ENCODE data around the gene CCR6. TPM values are rescaled to one million over a fixed set of nuclear protein-coding genes. Genes with fewer than 3 reads are reported as not detected.

The CCR6 gene
- total and polyA plus RNA-seq, 10 of the 15 experiments (the other 5 are each of a cell fraction or from before 2014, with no cell fraction given) = 2.2 to 7.6 (median 6.7) TPM

DNA sequence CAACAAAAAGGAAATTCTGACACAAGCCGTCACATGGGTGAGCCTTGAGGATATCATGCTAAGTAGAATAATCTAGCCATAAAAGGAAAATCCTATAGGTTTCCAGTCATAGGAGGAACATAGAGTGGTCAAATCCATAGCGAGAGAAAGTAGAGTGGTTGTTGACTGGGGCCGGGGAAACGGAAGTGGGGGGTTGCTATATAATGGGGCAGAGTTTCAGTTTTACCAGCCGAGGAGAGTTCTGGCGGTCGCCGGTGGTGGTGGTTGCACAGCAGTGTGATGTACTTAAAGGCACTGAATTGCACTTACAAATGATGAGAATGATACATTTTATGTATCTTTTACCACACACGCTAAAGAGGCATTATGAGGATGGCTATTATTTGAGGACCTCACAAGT is 30.0 kb downstream of the CCR6 start (continued):
- no peak for TF ChIP-seq BMI1 (IDR thresholded peaks at IDR 0.05; ENCODE audit: borderline replicate concordance)
- TF ChIP-seq HDGF (IDR thresholded peaks at IDR 0.05) = no peak
- TF ChIP-seq, protein P1, sequence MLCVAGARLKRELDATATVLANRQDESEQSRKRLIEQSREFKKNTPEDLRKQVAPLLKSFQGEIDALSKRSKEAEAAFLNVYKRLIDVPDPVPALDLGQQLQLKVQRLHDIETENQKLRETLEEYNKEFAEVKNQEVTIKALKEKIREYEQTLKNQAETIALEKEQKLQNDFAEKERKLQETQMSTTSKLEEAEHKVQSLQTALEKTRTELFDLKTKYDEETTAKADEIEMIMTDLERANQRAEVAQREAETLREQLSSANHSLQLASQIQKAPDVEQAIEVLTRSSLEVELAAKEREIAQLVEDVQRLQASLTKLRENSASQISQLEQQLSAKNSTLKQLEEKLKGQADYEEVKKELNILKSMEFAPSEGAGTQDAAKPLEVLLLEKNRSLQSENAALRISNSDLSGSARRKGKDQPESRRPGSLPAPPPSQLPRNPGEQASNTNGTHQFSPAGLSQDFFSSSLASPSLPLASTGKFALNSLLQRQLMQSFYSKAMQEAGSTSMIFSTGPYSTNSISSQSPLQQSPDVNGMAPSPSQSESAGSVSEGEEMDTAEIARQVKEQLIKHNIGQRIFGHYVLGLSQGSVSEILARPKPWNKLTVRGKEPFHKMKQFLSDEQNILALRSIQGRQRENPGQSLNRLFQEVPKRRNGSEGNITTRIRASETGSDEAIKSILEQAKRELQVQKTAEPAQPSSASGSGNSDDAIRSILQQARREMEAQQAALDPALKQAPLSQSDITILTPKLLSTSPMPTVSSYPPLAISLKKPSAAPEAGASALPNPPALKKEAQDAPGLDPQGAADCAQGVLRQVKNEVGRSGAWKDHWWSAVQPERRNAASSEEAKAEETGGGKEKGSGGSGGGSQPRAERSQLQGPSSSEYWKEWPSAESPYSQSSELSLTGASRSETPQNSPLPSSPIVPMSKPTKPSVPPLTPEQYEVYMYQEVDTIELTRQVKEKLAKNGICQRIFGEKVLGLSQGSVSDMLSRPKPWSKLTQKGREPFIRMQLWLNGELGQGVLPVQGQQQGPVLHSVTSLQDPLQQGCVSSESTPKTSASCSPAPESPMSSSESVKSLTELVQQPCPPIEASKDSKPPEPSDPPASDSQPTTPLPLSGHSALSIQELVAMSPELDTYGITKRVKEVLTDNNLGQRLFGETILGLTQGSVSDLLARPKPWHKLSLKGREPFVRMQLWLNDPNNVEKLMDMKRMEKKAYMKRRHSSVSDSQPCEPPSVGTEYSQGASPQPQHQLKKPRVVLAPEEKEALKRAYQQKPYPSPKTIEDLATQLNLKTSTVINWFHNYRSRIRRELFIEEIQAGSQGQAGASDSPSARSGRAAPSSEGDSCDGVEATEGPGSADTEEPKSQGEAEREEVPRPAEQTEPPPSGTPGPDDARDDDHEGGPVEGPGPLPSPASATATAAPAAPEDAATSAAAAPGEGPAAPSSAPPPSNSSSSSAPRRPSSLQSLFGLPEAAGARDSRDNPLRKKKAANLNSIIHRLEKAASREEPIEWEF (IDR thresholded peaks at IDR 0.05; ENCODE audit: insufficient replicate concordance, low read depth, low read length) = no peak
- TF ChIP-seq EED (IDR thresholded peaks at IDR 0.05; ENCODE audit: low read depth) = peak; percentile 85
- TF ChIP-seq SMAD5 (IDR thresholded peaks at IDR 0.05; ENCODE audit: low read depth) = no peak
- no peak for TF ChIP-seq ZZZ3 (IDR thresholded peaks at IDR 0.05; ENCODE audit: control insufficient read depth, insufficient read length, low read depth)
- TF ChIP-seq CREB1 (IDR thresholded peaks at IDR 0.05; ENCODE audit: low read depth) = no peak
- TF ChIP-seq EP300 (IDR thresholded peaks at IDR 0.05; ENCODE audit: borderline replicate concordance in 1 of 2, control insufficient read depth in 1 of 2, low read depth in 2 of 2, low read length in 2 of 2) = peak; percentile 71 to 81; a peak in 3 of 4 replicates
- TF ChIP-seq ZBED1 (IDR thresholded peaks at IDR 0.05; ENCODE audit: borderline replicate concordance) = peak; percentile 59; the same call in 1 of the 2 replicates
- TF ChIP-seq, protein P2, sequence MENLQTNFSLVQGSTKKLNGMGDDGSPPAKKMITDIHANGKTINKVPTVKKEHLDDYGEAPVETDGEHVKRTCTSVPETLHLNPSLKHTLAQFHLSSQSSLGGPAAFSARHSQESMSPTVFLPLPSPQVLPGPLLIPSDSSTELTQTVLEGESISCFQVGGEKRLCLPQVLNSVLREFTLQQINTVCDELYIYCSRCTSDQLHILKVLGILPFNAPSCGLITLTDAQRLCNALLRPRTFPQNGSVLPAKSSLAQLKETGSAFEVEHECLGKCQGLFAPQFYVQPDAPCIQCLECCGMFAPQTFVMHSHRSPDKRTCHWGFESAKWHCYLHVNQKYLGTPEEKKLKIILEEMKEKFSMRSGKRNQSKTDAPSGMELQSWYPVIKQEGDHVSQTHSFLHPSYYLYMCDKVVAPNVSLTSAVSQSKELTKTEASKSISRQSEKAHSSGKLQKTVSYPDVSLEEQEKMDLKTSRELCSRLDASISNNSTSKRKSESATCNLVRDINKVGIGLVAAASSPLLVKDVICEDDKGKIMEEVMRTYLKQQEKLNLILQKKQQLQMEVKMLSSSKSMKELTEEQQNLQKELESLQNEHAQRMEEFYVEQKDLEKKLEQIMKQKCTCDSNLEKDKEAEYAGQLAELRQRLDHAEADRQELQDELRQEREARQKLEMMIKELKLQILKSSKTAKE (IDR thresholded peaks at IDR 0.05; ENCODE audit: low read depth, poor library complexity, severe bottlenecking) = peak; percentile 69
- no peak for TF ChIP-seq POLR2A (IDR thresholded peaks at IDR 0.05; ENCODE audit: low read depth, low read length)
- TF ChIP-seq CBX5 (IDR thresholded peaks at IDR 0.05; ENCODE audit: low read depth) = no peak
- peak in 1 of 2 experiments; percentile 97; a peak in 2 of 4 replicates for TF ChIP-seq ETV6 (conservative IDR thresholded peaks at IDR 0.05 in 1 of 2, IDR thresholded peaks at IDR 0.05 in 1 of 2; ENCODE audit: borderline replicate concordance in 1 of 2, low read depth in 1 of 2)
- no peak for TF ChIP-seq EZH2 (IDR thresholded peaks at IDR 0.05; ENCODE audit: borderline replicate concordance, control insufficient read depth, low read depth, low read length)
- TF ChIP-seq, protein P3, sequence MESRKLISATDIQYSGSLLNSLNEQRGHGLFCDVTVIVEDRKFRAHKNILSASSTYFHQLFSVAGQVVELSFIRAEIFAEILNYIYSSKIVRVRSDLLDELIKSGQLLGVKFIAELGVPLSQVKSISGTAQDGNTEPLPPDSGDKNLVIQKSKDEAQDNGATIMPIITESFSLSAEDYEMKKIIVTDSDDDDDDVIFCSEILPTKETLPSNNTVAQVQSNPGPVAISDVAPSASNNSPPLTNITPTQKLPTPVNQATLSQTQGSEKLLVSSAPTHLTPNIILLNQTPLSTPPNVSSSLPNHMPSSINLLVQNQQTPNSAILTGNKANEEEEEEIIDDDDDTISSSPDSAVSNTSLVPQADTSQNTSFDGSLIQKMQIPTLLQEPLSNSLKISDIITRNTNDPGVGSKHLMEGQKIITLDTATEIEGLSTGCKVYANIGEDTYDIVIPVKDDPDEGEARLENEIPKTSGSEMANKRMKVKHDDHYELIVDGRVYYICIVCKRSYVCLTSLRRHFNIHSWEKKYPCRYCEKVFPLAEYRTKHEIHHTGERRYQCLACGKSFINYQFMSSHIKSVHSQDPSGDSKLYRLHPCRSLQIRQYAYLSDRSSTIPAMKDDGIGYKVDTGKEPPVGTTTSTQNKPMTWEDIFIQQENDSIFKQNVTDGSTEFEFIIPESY (IDR thresholded peaks at IDR 0.05) = no peak
- TF ChIP-seq, protein P4, sequence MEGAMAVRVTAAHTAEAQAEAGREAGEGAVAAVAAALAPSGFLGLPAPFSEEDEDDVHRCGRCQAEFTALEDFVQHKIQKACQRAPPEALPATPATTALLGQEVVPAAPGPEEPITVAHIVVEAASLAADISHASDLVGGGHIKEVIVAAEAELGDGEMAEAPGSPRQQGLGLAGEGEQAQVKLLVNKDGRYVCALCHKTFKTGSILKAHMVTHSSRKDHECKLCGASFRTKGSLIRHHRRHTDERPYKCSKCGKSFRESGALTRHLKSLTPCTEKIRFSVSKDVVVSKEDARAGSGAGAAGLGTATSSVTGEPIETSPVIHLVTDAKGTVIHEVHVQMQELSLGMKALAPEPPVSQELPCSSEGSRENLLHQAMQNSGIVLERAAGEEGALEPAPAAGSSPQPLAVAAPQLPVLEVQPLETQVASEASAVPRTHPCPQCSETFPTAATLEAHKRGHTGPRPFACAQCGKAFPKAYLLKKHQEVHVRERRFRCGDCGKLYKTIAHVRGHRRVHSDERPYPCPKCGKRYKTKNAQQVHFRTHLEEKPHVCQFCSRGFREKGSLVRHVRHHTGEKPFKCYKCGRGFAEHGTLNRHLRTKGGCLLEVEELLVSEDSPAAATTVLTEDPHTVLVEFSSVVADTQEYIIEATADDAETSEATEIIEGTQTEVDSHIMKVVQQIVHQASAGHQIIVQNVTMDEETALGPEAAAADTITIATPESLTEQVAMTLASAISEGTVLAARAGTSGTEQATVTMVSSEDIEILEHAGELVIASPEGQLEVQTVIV (IDR thresholded peaks at IDR 0.05; ENCODE audit: borderline replicate concordance, partially characterized antibody) = no peak
- TF ChIP-seq BHLHE40 (IDR thresholded peaks at IDR 0.05; ENCODE audit: borderline replicate concordance in 1 of 2, low read depth in 2 of 2, low read length in 1 of 2) = peak; percentile 40 to 47; a peak in 2 of 4 replicates
- TF ChIP-seq PAX5 (IDR thresholded peaks at IDR 0.05; ENCODE audit: borderline replicate concordance, low read depth, low read length) = peak; percentile 80
- no peak for TF ChIP-seq ZNF274 (IDR thresholded peaks at IDR 0.05; ENCODE audit: insufficient read depth, insufficient read length)

Measured in GM12878 (cell line).